LNCAP (cell line): ENCODE measurements around the gene MAPK14.

Source experiments
- CTCF ChIP-seq: fragments of 450-650 bp; IDR thresholded peaks from 2 replicates; pipeline ENCODE4 v1.5.1; 2017; ENCODE audit warnings: mild to moderate bottlenecking

Gene MAPK14

DNA sequence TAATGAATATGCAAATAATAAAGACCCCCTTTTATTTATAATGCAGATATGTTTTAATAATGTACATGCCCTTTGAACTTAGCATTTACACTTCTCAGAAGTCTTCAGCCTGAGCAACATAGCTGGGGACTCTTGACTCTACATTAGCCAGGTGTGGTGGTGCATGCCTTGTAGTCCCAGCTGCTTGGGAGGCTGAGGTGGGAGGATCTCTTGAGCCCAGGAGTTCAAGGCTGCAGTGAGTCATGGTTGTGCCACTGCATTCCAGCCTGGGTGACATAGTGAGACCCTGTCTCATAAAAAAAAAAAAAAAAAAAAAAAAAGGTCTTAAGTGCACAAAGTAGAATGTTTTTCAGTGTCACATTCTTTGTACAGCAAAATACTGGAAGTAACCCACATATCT lies 85.4 kb downstream of the MAPK14 start:
- TF ChIP-seq CTCF: no peak

DNA sequence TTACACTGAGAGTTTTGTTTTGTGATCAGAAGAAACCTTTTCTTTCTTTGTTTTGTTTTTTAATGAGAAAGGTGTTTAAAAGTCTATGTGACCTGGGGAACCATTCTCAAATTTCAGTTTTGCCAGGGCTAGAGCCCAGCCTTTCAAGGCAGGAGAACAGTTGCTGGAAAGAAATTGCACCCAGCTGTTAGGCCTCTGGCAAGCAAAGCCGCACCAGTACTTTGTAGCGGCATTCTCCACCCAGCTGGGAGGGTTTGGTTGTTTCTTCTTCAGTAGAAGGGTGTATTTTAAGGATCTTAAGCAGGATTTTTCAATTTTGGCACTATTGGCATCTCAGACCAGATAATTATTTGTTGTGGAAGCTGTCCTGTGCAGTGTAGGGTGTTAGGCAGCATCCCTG lies 86.1 kb downstream of the MAPK14 start:
- no peak for TF ChIP-seq CTCF

DNA sequence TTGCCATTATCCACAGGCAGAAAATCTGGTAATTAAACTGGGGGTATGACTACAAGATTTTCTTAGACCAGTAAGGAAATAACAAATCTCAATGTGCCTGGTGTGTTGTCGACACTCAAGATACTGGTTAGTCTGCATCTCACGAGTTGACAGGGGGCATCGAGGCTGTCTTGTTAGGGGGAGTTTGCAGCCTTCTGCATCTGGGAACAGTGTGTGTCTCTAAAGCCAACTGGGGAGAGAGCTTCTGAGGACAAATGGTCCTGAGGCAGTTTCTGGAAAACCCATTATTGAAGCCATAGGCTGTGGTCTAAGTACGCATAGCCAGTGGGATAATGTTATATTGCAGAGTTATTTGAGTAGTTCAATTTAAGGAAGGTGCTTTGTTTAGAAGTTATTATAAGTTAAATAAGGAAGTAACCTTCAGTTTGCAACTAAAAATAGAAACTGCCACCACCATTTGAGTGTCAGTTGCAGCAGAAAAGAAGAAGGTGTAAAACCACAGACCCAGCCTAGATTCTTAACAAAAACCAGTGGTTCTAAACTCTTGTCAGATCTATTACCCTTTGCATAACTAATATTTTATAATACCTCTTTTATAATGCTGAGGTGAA lies 87.3 kb downstream of the MAPK14 start:
- TF ChIP-seq CTCF: no peak

DNA sequence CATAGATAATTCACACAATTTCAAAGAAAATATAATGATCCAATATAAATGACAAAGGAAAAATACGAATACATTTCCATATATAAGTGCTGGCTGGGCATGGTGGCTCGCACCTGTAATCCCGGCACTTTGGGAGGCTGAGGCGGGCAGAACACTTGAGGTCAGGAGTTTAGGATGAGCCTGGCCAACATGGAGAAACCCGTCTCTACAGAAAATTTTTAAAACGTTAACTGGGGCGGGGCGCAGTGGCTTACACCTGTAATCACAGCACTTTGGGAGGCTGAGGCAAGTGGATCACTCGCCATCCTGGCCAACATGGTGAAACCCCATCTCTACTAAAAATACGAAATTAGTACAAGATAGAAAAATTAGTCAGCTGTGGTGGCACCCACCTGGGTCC lies 87.8 kb downstream of the MAPK14 start:
- TF ChIP-seq CTCF: no peak

DNA sequence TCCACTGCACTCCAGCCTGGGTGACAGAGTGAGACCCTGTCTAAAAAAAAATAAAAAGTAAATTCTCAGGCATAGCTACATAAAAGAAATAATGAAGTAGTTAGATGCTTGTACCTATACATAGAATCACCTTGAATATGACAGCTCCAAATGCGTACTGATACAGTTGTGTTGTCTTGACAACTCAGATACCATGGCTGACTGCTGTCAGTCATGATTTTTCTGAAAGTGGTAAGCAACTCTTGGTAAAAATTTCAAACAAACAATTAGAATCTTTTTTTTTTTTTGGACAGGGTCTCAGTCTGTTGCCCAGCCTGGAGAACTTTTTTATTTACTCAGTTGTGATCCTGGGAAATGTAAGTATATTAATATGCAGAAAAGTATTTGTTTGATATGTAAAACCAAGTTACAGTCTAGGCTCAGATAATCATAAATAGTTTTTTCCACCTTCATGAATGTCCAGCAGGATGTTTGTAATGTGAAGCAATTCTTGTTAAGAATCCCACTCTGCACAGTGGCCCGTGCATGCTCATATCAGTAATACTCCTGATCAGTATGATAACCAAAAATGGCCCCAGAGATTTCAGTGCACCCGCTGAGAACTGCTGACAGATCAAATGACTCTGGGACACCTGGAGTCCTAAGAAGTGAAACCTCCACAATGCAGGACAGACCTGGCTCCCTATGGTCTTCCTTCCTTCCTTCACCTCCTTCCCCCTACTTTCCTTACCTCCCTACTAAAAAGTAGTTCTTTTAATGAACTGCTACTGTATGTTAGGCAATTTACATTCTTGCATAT lies 88.7 kb downstream of the MAPK14 start:
- no peak for TF ChIP-seq CTCF

- TF ChIP-seq CTCF: no peak
Measured at GRCh38 chr6:36116943-36117342, 89.3 kb downstream of the MAPK14 start.

DNA sequence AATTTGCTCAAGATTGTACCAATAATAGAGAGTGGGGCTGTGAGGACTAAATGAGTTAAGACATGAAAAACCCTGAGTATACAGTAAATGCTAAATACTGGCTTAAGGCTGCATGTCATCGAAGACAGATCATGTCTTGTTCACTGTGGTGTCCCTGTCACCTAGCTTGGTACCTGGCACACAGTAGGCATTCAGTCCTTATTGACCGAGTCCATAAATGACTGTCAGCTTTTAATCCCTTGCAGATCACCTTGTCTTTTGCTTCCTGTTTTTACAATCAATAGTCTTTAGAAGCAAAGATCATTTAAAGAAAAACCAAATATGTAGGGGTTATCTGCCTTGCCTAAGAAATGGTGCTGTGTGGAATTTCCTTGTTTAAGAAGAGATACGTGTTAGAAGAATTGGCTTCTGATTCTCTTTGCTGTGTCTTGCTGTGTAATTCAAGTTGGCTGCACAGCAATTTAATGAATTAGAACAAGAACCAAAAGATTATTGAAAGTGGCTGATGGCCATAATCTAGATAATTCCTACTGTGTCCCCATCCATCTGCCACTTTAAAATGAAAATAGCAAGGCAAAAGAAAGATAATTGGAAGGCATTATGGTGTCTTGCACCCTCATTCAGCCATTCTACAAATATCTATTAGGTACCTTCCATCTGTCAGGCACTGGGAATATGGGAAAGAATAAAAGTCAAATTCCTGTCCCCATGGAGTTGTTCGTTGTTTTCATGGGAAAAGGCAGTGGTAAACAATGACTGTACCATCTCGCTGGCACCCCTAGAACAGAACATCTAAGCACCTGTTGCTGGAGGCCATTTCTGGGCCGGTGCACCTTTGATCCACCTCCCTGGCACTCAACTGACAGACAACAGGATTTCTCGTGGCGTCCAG lies 90.3 kb downstream of the MAPK14 start:
- no peak for TF ChIP-seq CTCF
